B cell (primary cell): ENCODE measurements around the gene PLA2G1B. TPM values are rescaled to one million over a fixed set of nuclear protein-coding genes. Genes with fewer than 3 reads are reported as not detected.

Experiments used
- ATAC-seq: fragments of 200-7000 bp; cut with Tn5 transposase; one replicate; pipeline ENCODE4 v1.10.0; 2021; ENCODE audit warnings: low read depth, mild to moderate bottlenecking, moderate number of reproducible peaks, moderate library complexity
- CTCF ChIA-PET: fragments of 350-600 bp; sonication (Branson Sonifier 250); formaldehyde crosslinking; loops from one replicate; lab custom pipeline; 2021; ENCODE audit warnings: antibody characterized with exemption, inconsistent platforms; lab: Charles Lee
- POLR2A ChIA-PET: fragments of 350-600 bp; sonication (Branson Sonifier 250); formaldehyde crosslinking; loops from one replicate; lab custom pipeline; 2021; ENCODE audit warnings: antibody characterized with exemption; lab: Charles Lee
- DNase-seq: peaks from one replicate; pipeline ENCODE4 v3.0.0; 2013
- H2AFZ ChIP-seq: 2 replicates; pipeline ENCODE4 v1.6.1; 2012; ENCODE audit warnings: mild to moderate bottlenecking, low read depth, low read length; ENCODE audit not compliant: insufficient read depth, poor library complexity, severe bottlenecking
- H3K27ac ChIP-seq, 2 donors: 1 replicate in 1 of 2; 2 replicates in 1 of 2; pipeline ENCODE4 v1.5.1; 2012 to 2013; ENCODE audit warnings: low read length in 2 of 2, mild to moderate bottlenecking in 2 of 2, moderate library complexity in 1 of 2
- H3K27me3 ChIP-seq, 4 experiments: fragments of 200-600 bp in 1 of 4; sonication (generic) in 1 of 4; replicated peaks in 1 of 4; 1 replicate in 2 of 4; 2 replicates in 2 of 4; pipeline versions ENCODE4 v1.6.1 to v1.7.0; 2013 to 2016; ENCODE audit warnings: low read length in 3 of 4, mild to moderate bottlenecking in 2 of 4, mixed read lengths in 1 of 4, moderate library complexity in 1 of 4; ENCODE audit not compliant: insufficient read depth in 4 of 4, control insufficient read depth in 3 of 4; ENCODE audit errors: control extremely low read depth in 1 of 4
- H3K36me3 ChIP-seq, 2 experiments: replicated peaks in 1 of 2; 1 replicate in 1 of 2; 2 replicates in 1 of 2; pipeline versions ENCODE4 v1.6.1 to v1.7.1; 2013; ENCODE audit warnings: low read length in 1 of 2; ENCODE audit not compliant: insufficient read depth in 2 of 2, control insufficient read depth in 1 of 2; ENCODE audit errors: control extremely low read depth in 1 of 2, extremely low read depth in 1 of 2
- H3K4me1 ChIP-seq, 2 donors: fragments of 200-600 bp in 1 of 2; sonication (generic) in 1 of 2; 1 replicate in 1 of 2; 2 replicates in 1 of 2; pipeline versions ENCODE4 v1.5.1 to v1.6.1; 2013 to 2017; ENCODE audit warnings: low read length in 2 of 2; ENCODE audit not compliant: control insufficient read depth in 2 of 2, insufficient read depth in 2 of 2
- H3K4me2 ChIP-seq: replicated peaks from 2 replicates; pipeline ENCODE3; 2012; ENCODE audit warnings: mild to moderate bottlenecking, low read depth, low read length; ENCODE audit not compliant: poor library complexity, severe bottlenecking
- H3K4me3 ChIP-seq, 5 experiments: fragments of 200-600 bp in 1 of 5; sonication (generic) in 1 of 5; 1 replicate in 3 of 5; 2 replicates in 2 of 5; pipeline versions ENCODE4 v1.5.1 to v1.7.0; 2011 to 2016; ENCODE audit warnings: low read length in 4 of 5, mild to moderate bottlenecking in 4 of 5, low read depth in 2 of 5, control low read depth in 1 of 5, moderate library complexity in 1 of 5; ENCODE audit not compliant: insufficient read depth in 1 of 5; ENCODE audit errors: control extremely low read depth in 1 of 5, extremely low read depth in 1 of 5
- H3K79me2 ChIP-seq: fragments of 200-600 bp; sonication (generic); one replicate; pipeline ENCODE4 v1.6.0; 2016; ENCODE audit warnings: low read length; ENCODE audit not compliant: control insufficient read depth, insufficient read depth
- H3K9ac ChIP-seq: fragments of 200-600 bp; sonication (generic); 2 replicates; pipeline ENCODE4 v1.6.1; 2017; ENCODE audit warnings: mild to moderate bottlenecking, low read length, moderate library complexity
- H3K9me3 ChIP-seq, 3 donors: one replicate each; pipeline versions ENCODE4 v1.6.1 to v1.7.1; 2013; ENCODE audit warnings: low read length in 2 of 3; ENCODE audit not compliant: control insufficient read depth in 2 of 3, insufficient read depth in 1 of 3; ENCODE audit errors: control extremely low read depth in 1 of 3
- H4K20me1 ChIP-seq: 2 replicates; pipeline ENCODE4 v1.6.0; 2012; ENCODE audit warnings: mild to moderate bottlenecking, low read length; ENCODE audit not compliant: insufficient read depth, control insufficient read depth, poor library complexity, severe bottlenecking
- H3K27ac Mint-ChIP-seq: one replicate; pipeline ENCODE4 v1.8.0; 2021; ENCODE audit warnings: mixed read lengths
- H3K27me3 Mint-ChIP-seq: one replicate; pipeline ENCODE4 v1.8.0; 2021; ENCODE audit warnings: mixed read lengths
- H3K4me1 Mint-ChIP-seq: one replicate; pipeline ENCODE4 v1.8.0; 2021; ENCODE audit warnings: mixed read lengths
- H3K4me3 Mint-ChIP-seq: one replicate; pipeline ENCODE4 v1.8.0; 2021; ENCODE audit warnings: mixed read lengths
- H3K9me3 Mint-ChIP-seq: one replicate; pipeline ENCODE4 v1.8.0; 2022; ENCODE audit warnings: mixed read lengths; ENCODE audit not compliant: insufficient read depth
- CTCF ChIP-seq: fragments of 200-600 bp; IDR thresholded peaks from one replicate; pipeline ENCODE4 v1.8.0; 2022; ENCODE audit warnings: antibody characterized with exemption, mild to moderate bottlenecking
- EZH2 ChIP-seq: IDR thresholded peaks from 2 replicates; pipeline ENCODE4 v1.6.1; 2012; ENCODE audit warnings: borderline replicate concordance, low read depth, mild to moderate bottlenecking, moderate library complexity, low read length; ENCODE audit not compliant: insufficient read depth, poor library complexity, severe bottlenecking
- WGBS: methylation state at CpG from one replicate; pipeline ENCODE4 v1.1.5; 2013; ENCODE audit warnings: missing lambda C conversion rate; ENCODE audit not compliant: insufficient coverage; 5-methylcytosine and 5-hydroxymethylcytosine counted together
- intact Hi-C: fragments of 100-400 bp; cut with micrococcal nuclease; formaldehyde crosslinking; loops from one replicate; pipeline ENCODE4 v1.10.0; 2022
- polyA plus RNA-seq: library from polyadenylated mRNA; depleted of rRNA; stranded (reverse); fragments of >200 nt; gene quantifications from 2 replicates; pipeline ENCODE4 v1.2.3, GENCODE V29; 2012
- total RNA-seq, 2 donors: library from RNA; stranded (reverse); fragments of 120-200 nt in 1 of 2; gene quantifications; 1 replicate in 1 of 2; 2 replicates in 1 of 2; pipeline versions ENCODE4 v1.2.3 to v1.2.4, GENCODE V29; 2013 to 2022

Gene PLA2G1B
- total and polyA plus RNA-seq, 2 donors (not counting 1 experiment from before 2014, with no cell fraction given): not detected

DNA sequence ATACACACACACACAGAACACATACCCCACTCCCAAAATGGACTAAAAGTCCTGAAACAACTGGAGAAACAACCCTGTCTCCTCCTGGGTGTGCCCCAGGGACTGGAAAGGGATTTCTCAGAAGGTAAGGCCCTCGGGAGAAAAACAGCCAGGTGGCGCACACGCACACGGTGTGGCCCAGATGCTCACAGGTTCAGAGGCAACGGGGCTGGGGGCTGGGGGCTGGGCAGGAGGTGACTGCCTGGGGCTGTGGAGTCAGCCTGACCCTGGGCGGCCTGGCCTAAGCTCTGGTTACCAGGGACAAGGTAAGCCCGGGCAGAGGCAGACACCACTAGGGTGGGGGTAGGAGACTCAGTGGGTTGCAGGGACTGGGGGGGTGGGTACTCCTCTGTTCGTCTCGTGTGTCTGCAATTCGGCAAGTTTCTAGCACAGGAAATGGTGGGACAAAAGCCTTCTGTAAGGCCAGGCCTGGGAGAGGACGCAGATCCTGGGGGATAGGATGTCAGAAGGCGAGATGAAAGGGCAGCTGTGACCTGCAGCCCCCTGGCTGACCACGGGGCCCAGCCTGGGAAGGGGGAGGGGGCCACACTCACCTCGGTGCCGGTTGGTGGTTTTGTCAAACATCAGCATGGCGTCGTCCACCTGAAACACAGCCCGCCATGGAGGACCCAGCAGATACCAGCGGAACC, 31.0 kb upstream of the PLA2G1B start:
- ATAC-seq: no peak
- H3K4me3 Mint-ChIP-seq: no peak overlapping the region
- no peaks in the 10 kb centered on the region for H4K20me1 ChIP-seq
- H3K27ac Mint-ChIP-seq: no peak overlapping the region
- DNase-seq: no peak
- H2AFZ ChIP-seq: no peak overlapping the region
- TF ChIP-seq EZH2 (no peak), CTCF (no peak)
- H3K27me3 Mint-ChIP-seq: peaks cover 59% of the 10 kb centered on the region
- H3K36me3 ChIP-seq: no peaks in the 10 kb centered on the region
- peaks cover 0 to 10% of the 10 kb centered on the region in 2 donors for H3K4me1 ChIP-seq
- peaks cover 3% of the 10 kb centered on the region for H3K4me1 Mint-ChIP-seq
- POLR2A ChIA-PET: interaction anchor here (0.7 kb wide), 1 partner anchor 10 kb away, joined by 3 read pairs; no protein-coding TSS in a partner anchor
- H3K27me3 ChIP-seq: peaks cover 0 to 39% (median 15%) of the 10 kb centered on the region in 4 experiments
- no peak overlapping the region for H3K27ac ChIP-seq
- intact Hi-C loops: loop anchor here (5.0 kb wide), 1 partner anchor 289 kb away; no protein-coding TSS in a partner anchor
- H3K9me3 ChIP-seq: no peaks in the 10 kb centered on the region
- no peaks in the 10 kb centered on the region for H3K9me3 Mint-ChIP-seq
- WGBS: 53% methylated on average over 18 of the region's 19 CpGs
- H3K4me3 ChIP-seq: no peak overlapping the region
- CTCF ChIA-PET: no interaction called here
- no peak overlapping the region for H3K9ac ChIP-seq
- no peaks in the 10 kb centered on the region for H3K79me2 ChIP-seq
- no peak overlapping the region for H3K4me2 ChIP-seq

GRCh38 chr12:120357104-120357503, 29.5 kb upstream of the PLA2G1B start:
- no peak for DNase-seq
- H3K4me1 ChIP-seq: peaks cover 0 to 10% of the 10 kb centered on the region in 2 donors
- ChIA-PET POLR2A (no interaction called here), CTCF (interaction anchor here (0.5 to 1.6 kb wide), 15 partner anchors 9 to 802 kb away, joined by 3 to 13 read pairs (median 4); partner anchors contain the start of genes DYNLL1, POP5 and RNU4-2)
- H3K27ac ChIP-seq: no peak overlapping the region
- ATAC-seq: no peak
- WGBS: 80% methylated on average over 1 of the region's 5 CpGs
- H3K4me3 ChIP-seq: no peak overlapping the region
- H3K36me3 ChIP-seq: no peaks in the 10 kb centered on the region
- intact Hi-C loops: loop anchor here (5.0 kb wide), 1 partner anchor 290 kb away; no protein-coding TSS in a partner anchor
- TF ChIP-seq CTCF (no peak), EZH2 (no peak)
- H3K27me3 Mint-ChIP-seq: peaks cover 52% of the 10 kb centered on the region
- H3K4me2 ChIP-seq: no peak overlapping the region
- H3K9me3 ChIP-seq: no peaks in the 10 kb centered on the region
- no peak overlapping the region for H3K9ac ChIP-seq
- H3K79me2 ChIP-seq: no peaks in the 10 kb centered on the region
- no peak overlapping the region for H3K4me3 Mint-ChIP-seq
- H2AFZ ChIP-seq: no peak overlapping the region
- H3K27me3 ChIP-seq: peaks cover 0 to 25% (median 11%) of the 10 kb centered on the region in 4 experiments
- no peak overlapping the region for H3K27ac Mint-ChIP-seq
- H4K20me1 ChIP-seq: no peaks in the 10 kb centered on the region
- peaks cover 2% of the 10 kb centered on the region for H3K4me1 Mint-ChIP-seq
- H3K9me3 Mint-ChIP-seq: no peaks in the 10 kb centered on the region
